ENCODE measurements around the gene KCNH6.
A peak's percentile ranks its signal among the peaks of the same experiment; 100 is the strongest.

Gene KCNH6

DNA sequence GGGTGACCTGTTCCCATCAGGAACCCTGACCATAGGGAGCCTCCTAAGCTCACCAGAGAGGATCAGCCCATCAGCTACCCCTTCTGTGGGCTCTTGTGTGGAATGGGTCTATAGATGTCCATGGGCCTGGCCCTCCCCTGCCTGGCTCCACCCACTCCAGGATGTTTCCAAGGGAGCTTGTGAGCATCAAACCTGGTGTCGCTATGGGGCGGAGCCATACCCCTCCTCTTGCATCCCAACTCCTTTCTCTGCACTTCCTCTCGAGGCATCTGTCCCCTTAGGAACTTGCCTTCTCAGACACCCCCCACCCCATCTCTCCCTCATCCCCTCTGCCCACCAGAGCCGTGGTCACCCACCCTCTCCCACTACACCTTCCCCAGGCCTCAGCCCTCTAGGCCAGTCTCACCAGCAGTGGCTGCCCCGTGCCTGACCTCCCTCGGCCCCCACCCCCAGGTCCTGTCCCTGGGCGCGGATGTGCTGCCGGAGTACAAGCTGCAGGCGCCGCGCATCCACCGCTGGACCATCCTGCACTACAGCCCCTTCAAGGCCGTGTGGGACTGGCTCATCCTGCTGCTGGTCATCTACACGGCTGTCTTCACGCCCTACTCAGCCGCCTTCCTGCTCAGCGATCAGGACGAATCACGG is 10.4 kb downstream of the KCNH6 start:
- no peak for DNase-seq (ENCODE audit: low spot score)

DNA sequence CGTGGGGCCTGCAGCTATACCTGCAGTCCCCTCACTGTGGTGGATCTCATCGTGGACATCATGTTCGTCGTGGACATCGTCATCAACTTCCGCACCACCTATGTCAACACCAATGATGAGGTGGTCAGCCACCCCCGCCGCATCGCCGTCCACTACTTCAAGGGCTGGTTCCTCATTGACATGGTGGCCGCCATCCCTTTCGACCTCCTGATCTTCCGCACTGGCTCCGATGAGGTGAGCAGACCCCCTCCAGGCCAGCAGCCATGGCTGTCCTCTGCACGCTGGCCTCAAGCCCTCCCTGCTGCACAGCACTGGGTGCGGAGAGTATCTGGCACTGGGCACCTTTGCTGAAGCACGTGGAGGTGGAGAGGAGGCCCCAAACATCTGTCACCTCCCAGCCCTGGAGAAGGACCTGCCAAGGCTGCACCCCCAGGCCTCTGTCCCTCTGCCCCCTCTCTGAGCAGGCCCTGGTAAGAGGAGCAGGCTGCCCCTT is 11.0 kb downstream of the KCNH6 start:
- DNase-seq (ENCODE audit: low spot score), result no peak

DNA sequence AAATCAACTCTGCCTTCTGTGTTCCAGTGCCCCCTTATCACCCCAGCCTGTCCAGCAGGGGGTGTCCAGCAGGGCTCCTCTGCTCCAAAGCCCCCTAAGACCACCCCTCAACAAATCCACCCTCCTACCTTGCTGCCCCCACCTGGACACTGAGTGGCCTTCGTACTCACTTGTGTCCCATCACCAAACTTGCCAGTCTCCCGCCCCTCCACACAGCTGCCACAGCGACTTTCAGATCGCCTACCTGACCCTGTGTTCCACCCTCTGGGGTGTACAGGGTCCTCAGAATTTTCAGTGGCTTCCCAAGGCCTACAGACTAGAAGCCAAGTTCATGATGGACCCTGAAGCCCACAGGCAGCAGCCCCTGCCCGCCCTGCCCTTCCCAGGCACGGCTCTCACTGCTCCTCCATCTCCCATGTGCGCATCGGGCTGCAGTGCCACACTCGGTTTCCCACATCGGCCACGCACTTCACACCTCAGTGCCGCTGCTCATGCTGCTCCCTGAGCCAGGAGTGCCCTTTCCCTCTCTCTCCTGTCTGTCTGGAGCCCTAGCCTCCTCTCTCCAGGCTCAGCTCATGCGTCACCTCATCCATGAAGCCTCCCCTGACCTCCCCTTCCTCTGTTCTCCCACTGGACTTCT is 11.8 kb downstream of the KCNH6 start:
- DNase-seq (ENCODE audit: low spot score), result no peak

DNA sequence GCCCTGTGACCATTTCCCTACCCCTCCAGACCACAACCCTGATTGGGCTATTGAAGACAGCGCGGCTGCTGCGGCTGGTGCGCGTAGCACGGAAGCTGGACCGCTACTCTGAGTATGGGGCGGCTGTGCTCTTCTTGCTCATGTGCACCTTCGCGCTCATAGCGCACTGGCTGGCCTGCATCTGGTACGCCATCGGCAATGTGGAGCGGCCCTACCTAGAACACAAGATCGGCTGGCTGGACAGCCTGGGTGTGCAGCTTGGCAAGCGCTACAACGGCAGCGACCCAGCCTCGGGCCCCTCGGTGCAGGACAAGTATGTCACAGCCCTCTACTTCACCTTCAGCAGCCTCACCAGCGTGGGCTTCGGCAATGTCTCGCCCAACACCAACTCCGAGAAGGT is 12.5 kb downstream of the KCNH6 start:
- no peak for DNase-seq (ENCODE audit: low spot score)

DNA sequence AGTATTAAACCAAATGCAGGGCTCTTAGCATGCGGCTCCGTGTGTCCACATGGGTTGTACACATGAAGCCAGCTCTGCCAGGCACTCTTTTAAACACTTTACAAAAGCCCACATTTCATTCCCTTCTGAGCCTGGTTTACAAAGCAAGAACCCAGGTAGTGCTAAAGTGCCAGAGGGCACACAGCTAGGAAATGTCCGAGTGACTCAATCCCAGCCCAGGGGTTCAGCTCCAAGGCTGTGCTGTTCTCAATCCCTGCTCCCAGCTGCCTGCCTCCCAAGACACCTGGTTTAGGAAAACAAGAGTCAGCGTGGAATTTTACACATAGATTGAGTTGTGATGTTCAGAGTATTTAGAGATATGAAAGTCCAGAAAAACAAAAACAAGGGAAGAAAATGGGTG is 13.8 kb downstream of the KCNH6 start:
- no peak for DNase-seq (ENCODE audit: low spot score)

DNA sequence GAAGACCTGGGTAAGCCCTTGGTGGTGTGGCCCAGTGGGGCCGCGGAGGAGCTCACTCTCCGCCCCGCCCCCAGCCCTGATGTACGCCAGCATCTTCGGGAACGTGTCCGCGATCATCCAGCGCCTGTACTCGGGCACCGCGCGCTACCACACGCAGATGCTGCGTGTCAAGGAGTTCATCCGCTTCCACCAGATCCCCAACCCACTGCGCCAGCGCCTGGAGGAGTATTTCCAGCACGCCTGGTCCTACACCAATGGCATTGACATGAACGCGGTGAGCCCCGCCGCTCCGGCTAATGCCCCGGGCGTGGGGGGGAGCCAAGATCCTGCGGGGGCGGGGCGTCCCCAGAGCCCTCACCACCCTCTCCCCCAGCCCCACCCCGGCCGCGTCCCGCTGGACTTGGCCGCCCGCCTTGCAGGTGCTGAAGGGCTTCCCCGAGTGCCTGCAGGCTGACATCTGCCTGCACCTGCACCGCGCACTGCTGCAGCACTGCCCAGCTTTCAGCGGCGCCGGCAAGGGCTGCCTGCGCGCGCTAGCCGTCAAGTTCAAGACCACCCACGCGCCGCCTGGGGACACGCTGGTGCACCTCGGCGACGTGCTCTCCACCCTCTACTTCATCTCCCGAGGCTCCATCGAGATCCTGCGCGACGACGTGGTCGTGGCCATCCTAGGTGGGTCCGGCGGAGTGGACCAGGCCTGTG is 15.0 kb downstream of the KCNH6 start:
- DNase-seq (ENCODE audit: low spot score), result no peak

DNA sequence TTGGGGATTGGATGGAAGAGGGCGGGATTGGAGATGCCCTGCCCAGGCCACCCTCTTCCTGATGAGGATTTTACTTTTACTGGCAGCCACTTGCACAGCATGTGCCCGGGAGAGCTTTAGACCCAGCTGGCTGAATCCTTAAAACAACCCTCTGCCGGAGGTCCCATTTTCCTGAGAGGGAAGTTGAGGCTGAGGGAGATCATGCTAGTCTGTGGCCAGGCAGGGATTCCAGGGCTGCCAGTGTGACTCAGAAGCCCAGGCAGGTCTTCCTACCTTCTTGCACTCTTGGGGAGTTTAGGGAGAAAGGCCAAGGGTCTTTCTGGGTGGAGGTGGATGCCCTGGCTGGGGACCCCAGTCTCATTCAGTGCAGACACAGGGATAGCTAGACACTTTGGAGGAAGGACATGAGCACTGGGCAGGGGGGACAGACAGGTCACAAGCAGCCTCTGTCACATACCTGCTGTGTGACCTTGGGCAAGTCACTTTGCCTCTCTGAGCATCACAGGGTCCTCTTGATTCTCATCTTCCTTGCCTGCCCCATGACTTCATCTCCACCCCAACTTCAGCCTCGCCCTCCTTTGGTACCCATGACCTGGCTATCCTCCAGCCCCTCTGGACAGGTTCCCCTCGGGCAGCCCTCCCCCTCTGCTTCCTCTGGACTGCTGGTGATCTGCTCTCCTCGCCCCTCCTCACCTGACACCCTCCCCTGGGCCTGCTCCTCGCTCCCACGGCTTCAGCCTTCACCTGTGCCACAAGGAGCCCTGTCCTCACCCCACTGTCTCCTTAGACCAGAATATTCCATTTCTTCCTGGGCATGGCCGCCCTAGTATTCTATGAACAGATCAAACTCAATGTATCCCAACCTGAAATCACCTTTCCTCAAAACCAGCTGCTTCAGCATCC is 15.8 kb downstream of the KCNH6 start:
- no peak for DNase-seq (ENCODE audit: low spot score)

DNA sequence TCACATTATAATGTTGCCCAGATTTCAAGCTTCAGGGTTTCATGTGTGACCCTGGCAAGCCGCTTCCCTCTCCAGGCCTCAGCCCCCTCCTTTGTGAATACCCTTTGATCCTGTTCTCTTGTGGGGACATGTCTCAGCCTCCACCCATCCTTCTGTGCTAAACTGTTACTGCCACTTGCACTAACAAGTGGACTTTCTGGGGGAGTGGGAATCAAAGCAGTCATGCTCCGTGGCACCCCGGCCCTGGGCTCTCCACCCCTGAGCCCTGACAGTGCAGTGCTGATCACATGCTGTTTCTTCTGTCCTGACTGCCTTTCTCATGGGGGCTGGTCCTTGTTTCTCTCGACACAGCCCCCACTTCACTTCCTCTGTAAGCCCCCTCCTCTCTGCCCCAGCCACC is 17.4 kb downstream of the KCNH6 start:
- no peak for DNase-seq (ENCODE audit: low spot score)

DNA sequence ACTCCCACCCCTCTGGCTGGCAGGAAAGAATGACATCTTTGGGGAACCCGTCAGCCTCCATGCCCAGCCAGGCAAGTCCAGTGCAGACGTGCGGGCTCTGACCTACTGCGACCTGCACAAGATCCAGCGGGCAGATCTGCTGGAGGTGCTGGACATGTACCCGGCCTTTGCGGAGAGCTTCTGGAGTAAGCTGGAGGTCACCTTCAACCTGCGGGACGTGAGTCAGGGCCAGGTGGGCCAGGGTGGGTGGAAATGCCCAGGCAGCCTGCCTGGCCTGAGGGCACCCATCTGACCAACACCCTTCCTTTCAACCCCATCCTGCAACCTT is 19.0 kb downstream of the KCNH6 start:
- no peak for DNase-seq (ENCODE audit: low spot score)

DNA sequence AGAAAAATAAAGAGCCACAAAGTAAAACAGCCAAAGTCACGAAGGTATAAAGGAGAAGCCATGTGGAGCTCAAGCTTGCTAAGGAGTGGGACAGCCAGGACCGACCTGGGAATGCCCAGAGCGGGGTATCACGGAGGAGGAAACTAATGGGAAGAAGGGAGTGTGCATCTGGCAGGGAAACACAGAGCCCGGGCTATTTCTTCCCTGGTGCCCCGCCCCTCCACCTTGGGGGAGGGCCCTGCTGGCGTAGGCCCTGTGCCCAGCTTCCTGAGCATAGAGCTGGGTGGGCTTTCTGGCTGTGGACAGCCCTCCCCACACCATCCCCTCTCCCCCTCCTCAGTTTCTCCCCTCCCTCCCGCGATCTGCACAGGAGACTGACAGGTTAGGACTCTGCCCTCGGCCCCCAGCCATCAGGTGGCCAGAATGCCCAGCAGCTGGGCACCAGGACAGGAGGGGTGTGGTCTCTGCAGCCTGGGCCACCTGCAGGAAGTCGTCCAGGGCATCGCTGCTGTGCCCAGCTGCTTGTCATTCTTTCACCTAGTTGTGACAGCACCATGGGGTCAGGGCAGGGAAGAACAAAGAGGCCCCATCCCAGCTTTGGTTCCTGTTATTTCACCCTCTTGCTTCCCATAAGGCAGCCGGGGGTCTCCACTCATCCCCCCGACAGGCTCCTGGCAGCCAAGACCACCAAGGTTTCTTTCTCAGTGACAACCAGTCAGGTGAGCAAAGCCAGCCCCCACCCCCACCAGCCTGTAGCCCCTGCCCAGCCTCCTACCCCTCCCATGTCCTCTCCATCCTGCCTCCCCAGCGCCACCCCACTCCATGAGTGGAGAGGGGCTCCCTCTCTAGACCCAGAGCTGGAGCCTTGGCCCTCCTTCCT is 20.0 kb downstream of the KCNH6 start:
- DNase-seq (ENCODE audit: low spot score), result no peak

DNA sequence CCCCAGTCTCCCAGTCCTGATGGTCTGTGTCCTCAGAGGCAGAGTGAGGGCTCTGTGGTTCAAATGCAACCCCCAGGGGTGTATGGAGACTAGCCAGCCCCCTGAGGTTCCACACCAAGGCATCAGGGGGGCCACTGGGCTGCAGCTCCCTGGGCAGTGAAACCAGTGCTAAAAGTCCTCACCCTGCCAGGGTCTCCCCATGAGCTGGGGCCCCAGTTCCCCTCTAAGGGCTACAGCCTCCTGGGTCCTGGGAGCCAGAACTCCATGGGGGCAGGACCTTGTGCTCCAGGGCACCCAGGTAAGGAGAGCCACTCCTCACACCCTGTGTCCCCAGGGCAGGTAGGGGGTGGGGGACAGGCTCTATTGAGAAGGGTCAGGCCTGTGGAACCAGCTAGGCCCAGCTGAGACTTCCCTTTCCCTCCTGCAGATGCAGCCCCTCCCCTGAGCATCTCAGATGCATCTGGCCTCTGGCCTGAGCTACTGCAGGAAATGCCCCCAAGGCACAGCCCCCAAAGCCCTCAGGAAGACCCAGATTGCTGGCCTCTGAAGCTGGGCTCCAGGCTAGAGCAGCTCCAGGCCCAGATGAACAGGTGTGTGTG is 20.8 kb downstream of the KCNH6 start:
- no peak for DNase-seq (ENCODE audit: low spot score)

DNA sequence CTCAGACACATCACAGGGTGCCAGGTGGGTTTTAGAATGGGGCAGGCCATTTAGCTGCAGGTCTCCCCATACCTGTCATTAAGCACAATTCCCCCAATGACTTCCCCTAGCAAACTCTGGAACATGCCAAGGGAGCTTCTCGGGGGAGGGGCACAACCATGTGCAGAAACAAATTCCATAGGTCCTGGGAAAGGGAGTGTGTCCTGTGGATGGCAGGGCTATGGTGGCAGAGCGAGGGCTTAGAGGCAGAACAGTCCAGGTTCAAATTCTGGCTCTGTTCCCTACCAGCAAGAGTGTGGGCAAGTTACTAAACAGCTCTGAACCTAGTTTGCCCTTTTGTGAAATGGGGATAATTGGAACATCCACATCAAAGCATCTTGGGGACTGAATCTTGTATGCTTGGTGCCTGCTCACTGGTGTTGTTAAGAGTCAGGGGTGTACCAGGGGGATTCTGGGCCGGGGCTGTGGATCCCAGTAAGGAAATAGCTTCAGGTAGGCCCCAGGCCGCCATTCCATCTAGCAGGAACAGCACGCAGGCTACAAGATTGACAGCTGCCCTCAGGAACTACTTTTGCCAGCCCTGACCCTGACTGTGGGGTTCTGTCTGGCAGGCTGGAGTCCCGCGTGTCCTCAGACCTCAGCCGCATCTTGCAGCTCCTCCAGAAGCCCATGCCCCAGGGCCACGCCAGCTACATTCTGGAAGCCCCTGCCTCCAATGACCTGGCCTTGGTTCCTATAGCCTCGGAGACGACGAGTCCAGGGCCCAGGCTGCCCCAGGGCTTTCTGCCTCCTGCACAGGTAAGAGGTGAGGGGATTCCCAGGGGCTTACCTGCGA is 21.5 kb downstream of the KCNH6 start:
- no peak for DNase-seq (ENCODE audit: low spot score)

DNA sequence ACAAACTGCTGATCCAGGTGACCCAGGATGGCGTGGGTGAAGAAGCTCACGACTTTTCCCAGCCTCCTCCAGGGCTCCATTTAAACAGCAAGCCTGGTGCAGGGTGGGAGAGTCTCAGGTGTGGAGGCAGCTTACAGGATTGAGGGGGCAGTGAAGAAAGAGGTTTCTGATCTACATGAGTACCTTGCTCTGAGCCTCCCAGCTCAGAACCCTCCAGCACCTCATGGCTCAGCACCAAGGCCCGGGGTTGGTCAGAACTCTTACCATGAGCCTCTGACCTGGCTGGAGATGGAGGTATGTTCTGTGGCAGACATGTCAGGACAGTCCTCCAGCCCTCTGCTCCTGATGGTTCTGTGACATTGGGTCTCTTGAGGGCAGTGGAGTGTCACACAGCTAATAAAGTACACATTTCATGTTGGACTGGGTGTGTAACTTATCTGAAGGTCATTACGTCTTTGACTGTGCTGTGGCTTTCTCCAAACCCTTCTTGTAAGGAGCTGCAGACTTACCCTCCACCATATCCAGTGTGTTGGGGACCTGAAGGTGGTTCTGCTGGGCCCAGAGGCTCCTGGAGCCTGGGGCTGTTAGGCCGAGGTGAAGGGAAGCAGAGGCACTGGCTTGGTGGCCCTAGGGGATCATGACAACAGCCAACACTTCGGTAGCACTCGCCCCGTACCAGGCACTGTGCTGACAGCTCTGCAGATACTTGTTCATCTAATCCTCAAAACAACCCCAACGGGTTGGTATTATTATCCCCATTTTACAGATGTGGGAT is 23.3 kb downstream of the KCNH6 start:
- no peak for DNase-seq (ENCODE audit: low spot score)

DNA sequence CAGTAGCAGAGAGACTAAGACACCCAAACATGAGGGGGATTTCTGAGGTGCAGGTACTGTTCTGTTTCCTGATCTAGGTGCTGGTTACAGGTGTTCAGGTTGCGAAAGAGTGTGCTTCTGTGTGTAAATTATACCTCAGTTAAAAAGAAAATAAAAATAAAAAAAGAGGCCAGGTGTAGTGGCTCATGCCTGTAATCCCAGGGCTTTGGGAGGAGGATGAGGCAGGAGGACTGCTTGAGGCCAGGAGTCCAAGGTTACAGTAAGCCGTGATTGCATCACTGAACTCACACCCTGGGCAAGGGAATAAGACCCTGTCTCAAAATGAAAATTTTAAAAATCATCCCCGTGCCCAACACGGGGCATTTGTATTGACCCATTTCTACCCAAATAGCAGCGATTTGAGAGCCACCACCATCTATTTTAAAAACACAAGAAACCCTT is 23.9 kb downstream of the KCNH6 start:
- DNase-seq (ENCODE audit: low spot score), result no peak

DNA sequence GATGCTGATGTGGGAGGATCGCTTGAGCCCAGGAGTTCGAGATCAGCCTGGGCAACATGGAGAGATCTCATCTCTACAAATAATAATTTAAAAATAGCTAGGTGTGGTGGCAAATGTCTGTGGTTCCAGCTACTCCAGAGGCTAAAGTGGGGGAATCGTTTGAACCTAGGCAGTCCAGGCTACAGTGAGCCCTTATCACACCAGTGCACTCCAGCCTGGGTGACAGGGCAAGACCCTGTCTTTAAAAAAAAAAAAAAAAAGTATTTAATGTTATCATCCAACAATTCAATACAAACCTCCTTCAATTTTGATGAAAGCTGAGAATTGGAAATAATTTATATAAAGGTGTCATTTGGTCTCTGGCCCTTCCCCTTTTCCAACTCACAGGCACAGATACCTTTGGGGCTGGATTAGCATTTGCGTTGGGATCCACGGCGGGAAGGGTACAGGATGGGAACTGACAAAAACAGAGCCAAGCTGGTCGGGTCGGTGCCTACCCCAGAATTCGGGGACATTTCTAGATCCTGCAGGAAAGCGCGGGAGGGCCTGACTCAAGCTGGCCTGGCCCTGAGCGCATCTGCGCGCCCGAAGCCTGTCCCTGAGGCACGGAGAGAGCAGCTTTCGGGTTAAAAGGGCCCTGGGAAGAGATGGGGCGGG is 26.3 kb downstream of the KCNH6 start:
- DNase-seq (ENCODE audit: low spot score), result no peak

DNA sequence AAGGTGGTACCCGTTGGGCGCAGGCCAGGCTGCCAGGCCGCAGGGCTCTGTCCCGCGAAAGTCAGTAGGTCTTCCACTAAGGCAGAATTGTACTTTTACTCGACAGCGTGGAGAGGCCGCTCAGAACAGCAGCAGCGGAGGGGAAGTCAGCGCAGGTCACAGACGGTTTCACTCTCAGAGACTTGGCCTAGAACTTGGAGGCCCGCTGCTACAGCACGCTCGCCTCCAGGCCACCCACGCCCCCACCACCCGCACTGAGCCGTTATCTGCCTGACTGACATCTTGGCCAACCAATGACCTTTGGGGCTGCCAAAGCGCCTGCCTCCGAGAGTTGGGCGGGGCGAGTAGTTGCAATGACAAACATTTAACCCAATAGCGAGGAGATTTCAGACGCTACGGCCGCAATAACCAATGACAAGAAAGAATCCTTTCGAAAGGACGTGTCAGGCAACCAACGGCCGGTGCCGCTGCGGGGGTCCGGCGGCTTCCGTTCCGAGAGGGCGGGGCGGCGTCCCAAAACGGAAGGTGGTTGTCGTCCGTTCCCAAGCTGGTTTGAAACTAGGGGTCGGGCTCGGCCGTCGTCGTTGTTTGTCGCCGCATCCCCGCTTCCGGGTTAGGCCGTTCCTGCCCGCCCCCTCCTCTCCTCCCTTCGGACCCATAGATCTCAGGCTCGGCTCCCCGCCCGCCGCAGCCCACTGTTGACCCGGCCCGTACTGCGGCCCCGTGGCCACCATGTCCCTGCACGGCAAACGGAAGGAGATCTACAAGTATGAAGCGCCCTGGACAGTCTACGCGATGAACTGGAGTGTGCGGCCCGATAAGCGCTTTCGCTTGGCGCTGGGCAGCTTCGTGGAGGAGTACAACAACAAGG is 27.0 kb downstream of the KCNH6 start, which contains the start of gene DCAF7:
DCAF7 (plus strand) TSS at position 532 of the 871 bp plus-strand sequence; CDS start at position 733, 201 bp downstream.
- DNase-seq (ENCODE audit: low spot score), result peak; percentile 100

DNA sequence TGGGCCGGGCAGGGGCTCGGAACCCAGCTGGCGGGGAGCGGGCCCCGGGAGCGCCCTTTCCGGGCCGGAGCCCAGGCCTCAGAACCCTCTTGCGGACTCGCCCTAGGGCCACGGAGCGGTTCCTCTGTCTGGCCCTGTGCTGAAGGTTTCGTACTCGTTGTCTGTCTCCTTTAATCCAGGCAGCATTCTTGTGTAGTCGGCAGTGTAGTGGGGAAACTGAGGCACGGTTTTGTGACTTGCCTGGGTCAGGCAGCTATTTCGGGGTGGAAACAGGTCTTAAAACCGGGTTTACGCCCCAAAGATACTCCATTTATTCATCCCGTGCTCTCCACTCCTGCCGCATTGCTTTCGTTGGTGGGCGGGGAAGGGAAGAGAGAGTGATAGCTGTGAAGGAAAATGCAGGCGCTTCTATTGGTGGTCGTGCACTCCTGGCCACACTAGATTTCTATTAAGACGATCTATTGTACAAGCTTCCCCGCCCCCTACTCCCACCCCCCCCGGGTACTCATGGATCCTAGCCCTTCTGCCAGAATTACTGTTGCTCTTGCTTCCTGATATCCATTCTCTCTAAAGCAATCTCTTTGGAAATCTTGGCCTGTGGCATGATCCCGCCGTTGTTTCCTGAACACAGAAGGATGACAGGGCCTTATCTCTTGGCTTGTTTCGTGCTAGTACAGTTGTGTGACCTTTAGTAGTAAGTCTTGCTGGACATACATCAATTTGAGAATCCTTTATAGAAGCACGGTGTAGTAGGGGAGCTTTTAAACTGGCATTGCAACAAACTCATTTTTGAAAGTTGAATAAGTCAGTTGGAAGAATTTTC is 27.9 kb downstream of the KCNH6 start:
- peak; percentile 65 for DNase-seq (ENCODE audit: low spot score)

Measured in NAMALWA (cell line).